ENCODE results near the gene CD22.

DNA sequence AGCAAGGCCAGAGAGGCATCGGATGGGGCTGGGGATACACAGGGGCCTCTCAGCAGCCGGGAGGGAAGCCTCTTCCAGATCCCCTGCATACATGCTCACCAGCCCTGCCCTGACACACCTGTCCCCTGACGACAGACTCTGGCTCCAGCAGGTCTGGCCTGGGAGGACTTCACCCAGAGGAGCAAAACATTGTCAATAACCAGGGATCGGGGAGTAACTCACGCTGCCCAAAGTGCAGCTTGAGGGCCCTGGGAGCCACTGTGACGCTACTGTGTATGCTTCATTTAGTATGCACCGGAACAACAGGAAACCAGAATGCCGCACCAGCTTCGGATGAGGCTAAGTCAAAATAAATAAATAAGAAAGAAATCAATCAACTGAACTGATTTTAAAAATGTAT, 12.4 kb upstream of the CD22 start:
- TF ChIP-seq, protein P1, sequence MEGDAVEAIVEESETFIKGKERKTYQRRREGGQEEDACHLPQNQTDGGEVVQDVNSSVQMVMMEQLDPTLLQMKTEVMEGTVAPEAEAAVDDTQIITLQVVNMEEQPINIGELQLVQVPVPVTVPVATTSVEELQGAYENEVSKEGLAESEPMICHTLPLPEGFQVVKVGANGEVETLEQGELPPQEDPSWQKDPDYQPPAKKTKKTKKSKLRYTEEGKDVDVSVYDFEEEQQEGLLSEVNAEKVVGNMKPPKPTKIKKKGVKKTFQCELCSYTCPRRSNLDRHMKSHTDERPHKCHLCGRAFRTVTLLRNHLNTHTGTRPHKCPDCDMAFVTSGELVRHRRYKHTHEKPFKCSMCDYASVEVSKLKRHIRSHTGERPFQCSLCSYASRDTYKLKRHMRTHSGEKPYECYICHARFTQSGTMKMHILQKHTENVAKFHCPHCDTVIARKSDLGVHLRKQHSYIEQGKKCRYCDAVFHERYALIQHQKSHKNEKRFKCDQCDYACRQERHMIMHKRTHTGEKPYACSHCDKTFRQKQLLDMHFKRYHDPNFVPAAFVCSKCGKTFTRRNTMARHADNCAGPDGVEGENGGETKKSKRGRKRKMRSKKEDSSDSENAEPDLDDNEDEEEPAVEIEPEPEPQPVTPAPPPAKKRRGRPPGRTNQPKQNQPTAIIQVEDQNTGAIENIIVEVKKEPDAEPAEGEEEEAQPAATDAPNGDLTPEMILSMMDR (IDR thresholded peaks at IDR 0.05; ENCODE audit: low read depth, low read length, missing input control) = no peak
- TF ChIP-seq RXRA (IDR thresholded peaks at IDR 0.05) (no peak), RAD21 (IDR thresholded peaks at IDR 0.05) (no peak)
